GM18520 (cell line): ENCODE results near the gene RNU6-8.

Source experiments
- ATAC-seq: cut with Tn5 transposase; IDR thresholded peaks from one replicate; pipeline ENCODE4 v1.9.1; 2021; ENCODE audit not compliant: unreplicated experiment

RNU6-8 gene

DNA sequence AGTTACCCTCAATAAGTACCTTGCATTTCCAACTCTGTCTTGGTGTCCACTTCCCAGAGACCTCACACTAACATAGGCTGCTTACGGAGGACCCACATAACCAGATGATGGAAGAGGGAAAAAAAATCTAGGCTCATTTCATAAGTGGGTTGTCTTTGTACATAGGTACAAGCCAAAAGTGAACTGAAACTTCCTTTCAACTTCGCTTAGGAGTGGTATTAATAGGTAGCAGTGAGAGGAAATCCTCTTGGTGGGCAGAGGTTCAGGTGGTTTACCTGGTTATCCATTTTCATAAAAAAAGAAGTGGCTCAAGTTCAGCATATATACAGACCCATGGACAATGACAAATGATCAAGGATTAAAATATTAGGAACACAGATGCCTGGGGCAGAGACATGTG lies 37.0 kb downstream of the RNU6-8 start:
- ATAC-seq: no peak
